WTC11 (cell line): ENCODE results near the gene POLR3GL. TPM values are rescaled to one million over a fixed set of nuclear protein-coding genes. Genes with fewer than 3 reads are reported as not detected.

Source experiments
- ATAC-seq: fragments of 200-7000 bp; cut with Tn5 transposase; 2 replicates; pipeline ENCODE4 v1.10.0; 2021; ENCODE audit warnings: mild to moderate bottlenecking, moderate library complexity
- CTCF ChIA-PET: fragments of 300-600 bp; sonication (Branson Sonifier 250); formaldehyde crosslinking; loops from one replicate; lab custom pipeline; 2021; ENCODE audit warnings: antibody characterized with exemption; lab: Charles Lee
- POLR2A ChIA-PET: fragments of 350-600 bp; sonication (Branson Sonifier 250); formaldehyde crosslinking; loops from one replicate; lab custom pipeline; 2021; ENCODE audit warnings: antibody characterized with exemption; lab: Charles Lee
- DNase-seq: peaks from one replicate; pipeline ENCODE4 v3.0.0; 2021; ENCODE audit warnings: low spot score
- H3K27ac Mint-ChIP-seq: 2 replicates; pipeline ENCODE4 v1.8.0; 2021; ENCODE audit warnings: mixed read lengths
- H3K27me3 Mint-ChIP-seq: 2 replicates; pipeline ENCODE4 v1.8.0; 2021; ENCODE audit warnings: low read depth, mild to moderate bottlenecking, moderate library complexity, mixed read lengths
- H3K36me3 Mint-ChIP-seq: 2 replicates; pipeline ENCODE4 v1.8.0; 2021; ENCODE audit warnings: mixed read lengths
- H3K4me1 Mint-ChIP-seq: 2 replicates; pipeline ENCODE4 v1.8.0; 2022; ENCODE audit warnings: mixed read lengths
- H3K4me3 Mint-ChIP-seq: 2 replicates; pipeline ENCODE4 v1.8.0; 2021; ENCODE audit warnings: mild to moderate bottlenecking, moderate library complexity, mixed read lengths
- H3K9me3 Mint-ChIP-seq: 2 replicates; pipeline ENCODE4 v1.8.0; 2021; ENCODE audit warnings: mixed read lengths
- ATF6 ChIP-seq: sonication (generic); formaldehyde crosslinking; IDR thresholded peaks from 2 replicates; pipeline ENCODE4 v1.8.1; 2023; ENCODE audit warnings: mild to moderate bottlenecking, missing genetic modification reagents
- CBFB ChIP-seq: sonication (generic); formaldehyde crosslinking; IDR thresholded peaks from 2 replicates; pipeline ENCODE4 v1.8.1; 2022; ENCODE audit warnings: mild to moderate bottlenecking, low read depth, missing genetic modification reagents
- CREB1 ChIP-seq: sonication (generic); formaldehyde crosslinking; IDR thresholded peaks from 2 replicates; pipeline ENCODE4 v1.8.0; 2023; ENCODE audit warnings: mild to moderate bottlenecking, missing genetic modification reagents
- ERG ChIP-seq: fragments of 250-450 bp; sonication (Bioruptor Pico); IDR thresholded peaks from 2 replicates; pipeline ENCODE4 v1.8.0; 2021; ENCODE audit warnings: mild to moderate bottlenecking
- ESRRA ChIP-seq: sonication (generic); formaldehyde crosslinking; IDR thresholded peaks from 2 replicates; pipeline ENCODE4 v1.8.1; 2022; ENCODE audit warnings: mild to moderate bottlenecking, missing genetic modification reagents, borderline replicate concordance
- GABPB1 ChIP-seq: sonication (generic); formaldehyde crosslinking; IDR thresholded peaks from 2 replicates; pipeline ENCODE4 v1.8.1; 2023; ENCODE audit warnings: mild to moderate bottlenecking, missing genetic modification reagents
- JAZF1 ChIP-seq: fragments of 250-450 bp; sonication (Bioruptor Pico); IDR thresholded peaks from 2 replicates; pipeline ENCODE4 v1.9.0; 2021; ENCODE audit warnings: moderate library complexity, mild to moderate bottlenecking, inconsistent platforms
- NFE2L1 ChIP-seq: sonication (generic); formaldehyde crosslinking; IDR thresholded peaks from 2 replicates; pipeline ENCODE4 v1.8.1; 2023; ENCODE audit warnings: missing genetic modification reagents
- OVOL2 ChIP-seq: fragments of 250-450 bp; sonication (Bioruptor Pico); IDR thresholded peaks from 2 replicates; pipeline ENCODE4 v1.9.0; 2021; ENCODE audit warnings: mild to moderate bottlenecking, borderline replicate concordance
- RELA ChIP-seq: sonication (generic); formaldehyde crosslinking; IDR thresholded peaks from 2 replicates; pipeline ENCODE4 v1.8.1; 2022; ENCODE audit warnings: missing genetic modification reagents, mild to moderate bottlenecking, borderline replicate concordance
- RORB ChIP-seq: fragments of 250-450 bp; sonication (Bioruptor Pico); IDR thresholded peaks from 2 replicates; pipeline ENCODE4 v1.9.0; 2021; ENCODE audit warnings: mild to moderate bottlenecking
- SMAD3 ChIP-seq: sonication (generic); formaldehyde crosslinking; IDR thresholded peaks from 2 replicates; pipeline ENCODE4 v1.8.0; 2022; ENCODE audit warnings: missing genetic modification reagents, mild to moderate bottlenecking, borderline replicate concordance
- SMAD4 ChIP-seq: sonication (generic); formaldehyde crosslinking; IDR thresholded peaks from 2 replicates; pipeline ENCODE4 v1.8.0; 2022; ENCODE audit warnings: mild to moderate bottlenecking, missing genetic modification reagents
- TEAD4 ChIP-seq: sonication (generic); formaldehyde crosslinking; IDR thresholded peaks from 2 replicates; pipeline ENCODE4 v1.8.0; 2022; ENCODE audit warnings: mild to moderate bottlenecking, missing genetic modification reagents
- TP53 ChIP-seq: sonication (generic); formaldehyde crosslinking; IDR thresholded peaks from 2 replicates; pipeline ENCODE4 v1.8.1; 2023; ENCODE audit warnings: mild to moderate bottlenecking, missing genetic modification reagents
- ZBTB21 ChIP-seq: sonication (generic); formaldehyde crosslinking; IDR thresholded peaks from 2 replicates; pipeline ENCODE4 v1.8.1; 2023; ENCODE audit warnings: mild to moderate bottlenecking, missing genetic modification reagents, borderline replicate concordance
- ZNF121 ChIP-seq: sonication (generic); formaldehyde crosslinking; IDR thresholded peaks from 2 replicates; pipeline ENCODE4 v1.8.0; 2023; ENCODE audit warnings: missing genetic modification reagents
- ZNF138 ChIP-seq: sonication (generic); formaldehyde crosslinking; conservative IDR thresholded peaks from 2 replicates; pipeline ENCODE4 v1.8.1; 2022; ENCODE audit warnings: mild to moderate bottlenecking, moderate library complexity, missing genetic modification reagents
- ZNF396 ChIP-seq: fragments of 250-450 bp; sonication (Bioruptor Pico); IDR thresholded peaks from 2 replicates; pipeline ENCODE4 v1.8.0; 2021; ENCODE audit warnings: mild to moderate bottlenecking, moderate library complexity, borderline replicate concordance
- ZNF671 ChIP-seq: fragments of 250-450 bp; sonication (Bioruptor Pico); IDR thresholded peaks from 2 replicates; pipeline ENCODE4 v1.8.0; 2021; ENCODE audit warnings: mild to moderate bottlenecking
- total RNA-seq: library from RNA; stranded (reverse); gene quantifications from 3 replicates; pipeline ENCODE4 v1.2.3, GENCODE V29; 2021
- TF ChIP-seq, protein P1 (sequence below): sonication (generic); formaldehyde crosslinking; IDR thresholded peaks from 2 replicates; pipeline ENCODE4 v1.8.1; 2023; ENCODE audit warnings: mild to moderate bottlenecking, missing genetic modification reagents
- TF ChIP-seq, protein P2 (sequence below): sonication (generic); formaldehyde crosslinking; IDR thresholded peaks from 2 replicates; pipeline ENCODE4 v1.8.1; 2022; ENCODE audit warnings: low read depth, missing genetic modification reagents, borderline replicate concordance

Gene POLR3GL
- total RNA-seq, 1 experiment from 2014 or later, result 3.8 TPM

DNA sequence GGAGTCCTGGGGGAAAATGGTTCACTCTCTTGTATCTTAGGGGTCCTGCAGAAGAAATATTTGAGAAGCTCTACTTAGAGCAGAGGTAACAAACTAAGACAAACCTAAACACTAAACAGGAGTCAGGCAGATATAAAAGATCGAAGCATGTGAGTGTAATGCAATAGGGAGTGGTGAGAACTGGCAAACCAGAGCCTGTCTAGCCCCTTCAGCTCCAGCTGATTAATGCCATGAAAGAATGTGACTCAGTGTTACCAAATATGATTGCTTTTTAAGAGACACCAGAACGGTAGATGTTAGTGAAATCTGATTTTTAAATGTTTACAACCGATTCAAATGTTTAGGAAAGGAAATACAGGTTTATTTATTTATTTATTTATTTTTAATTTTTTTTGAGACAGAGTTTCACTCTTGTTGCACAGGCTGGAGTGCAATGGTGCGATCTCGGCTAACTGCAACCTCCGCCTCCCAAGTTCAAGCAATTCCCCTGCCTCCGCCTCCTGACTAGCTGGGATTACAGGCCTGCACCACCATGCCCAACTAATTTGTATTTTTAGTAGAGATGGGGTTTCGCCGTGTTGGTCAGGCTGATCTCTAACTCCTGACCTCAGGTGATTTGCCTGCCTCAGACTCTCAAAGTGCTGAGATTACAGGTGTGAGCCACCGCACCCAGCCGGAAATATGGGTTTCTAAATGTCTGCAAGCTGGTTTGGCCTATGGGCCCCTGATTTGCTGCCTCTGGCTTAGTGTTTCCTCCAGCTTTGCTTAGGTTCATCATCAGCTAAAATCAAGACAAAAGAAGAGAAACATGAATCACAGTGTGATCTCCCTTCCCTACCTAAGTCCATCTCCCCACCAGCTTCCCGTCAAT lies 19.7 kb downstream of the POLR3GL start:
- ChIA-PET CTCF (interaction anchor here (1.4 to 1.9 kb wide), 2 partner anchors 12 to 23 kb away, joined by 3 to 8 read pairs; no protein-coding TSS in a partner anchor), POLR2A (interaction anchor here (0.5 kb wide), 1 partner anchor 27 kb away, joined by 4 read pairs; no protein-coding TSS in a partner anchor)
- ATAC-seq, result no peak
- DNase-seq, result no peak
- TF ChIP-seq OVOL2 (CRISPR knock-in tag) (no peak), ESRRA (CRISPR knock-in tag) (no peak), ERG (CRISPR knock-in tag) (no peak), TEAD4 (CRISPR knock-in tag) (no peak), JAZF1 (CRISPR knock-in tag) (no peak), ZNF121 (CRISPR knock-in tag) (no peak), CBFB (CRISPR knock-in tag) (no peak), TP53 (CRISPR knock-in tag) (no peak), RORB (CRISPR knock-in tag) (no peak)
- Mint-ChIP-seq H3K9me3 (no peaks in the 10 kb centered on the region), H3K27me3 (no peaks in the 10 kb centered on the region; the same call in none of the 2 replicates), H3K4me1 (peaks cover 32% of the 10 kb centered on the region), H3K4me3 (no peak overlapping the region), H3K27ac (no peak overlapping the region), H3K36me3 (no peaks in the 10 kb centered on the region)

GRCh38 chr1:145985129-145985501 lies 20.6 kb downstream of the POLR3GL start:
- TF ChIP-seq ZNF138, result no peak
- TF ChIP-seq, protein P1, sequence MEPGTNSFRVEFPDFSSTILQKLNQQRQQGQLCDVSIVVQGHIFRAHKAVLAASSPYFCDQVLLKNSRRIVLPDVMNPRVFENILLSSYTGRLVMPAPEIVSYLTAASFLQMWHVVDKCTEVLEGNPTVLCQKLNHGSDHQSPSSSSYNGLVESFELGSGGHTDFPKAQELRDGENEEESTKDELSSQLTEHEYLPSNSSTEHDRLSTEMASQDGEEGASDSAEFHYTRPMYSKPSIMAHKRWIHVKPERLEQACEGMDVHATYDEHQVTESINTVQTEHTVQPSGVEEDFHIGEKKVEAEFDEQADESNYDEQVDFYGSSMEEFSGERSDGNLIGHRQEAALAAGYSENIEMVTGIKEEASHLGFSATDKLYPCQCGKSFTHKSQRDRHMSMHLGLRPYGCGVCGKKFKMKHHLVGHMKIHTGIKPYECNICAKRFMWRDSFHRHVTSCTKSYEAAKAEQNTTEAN (CRISPR knock-in tag), result no peak
- no peak for TF ChIP-seq ZNF396 (CRISPR knock-in tag)
- TF ChIP-seq CBFB (CRISPR knock-in tag), result no peak
- TF ChIP-seq RELA, result no peak
- no peak for TF ChIP-seq RORB (CRISPR knock-in tag)
- no peak for TF ChIP-seq ATF6
- TF ChIP-seq ERG (CRISPR knock-in tag), result no peak
- TF ChIP-seq ZBTB21 (CRISPR knock-in tag), result no peak
- TF ChIP-seq CREB1 (CRISPR knock-in tag), result no peak
- no peak for TF ChIP-seq GABPB1 (CRISPR knock-in tag)
- no peak for TF ChIP-seq NFE2L1 (CRISPR knock-in tag)
- TF ChIP-seq, protein P2, sequence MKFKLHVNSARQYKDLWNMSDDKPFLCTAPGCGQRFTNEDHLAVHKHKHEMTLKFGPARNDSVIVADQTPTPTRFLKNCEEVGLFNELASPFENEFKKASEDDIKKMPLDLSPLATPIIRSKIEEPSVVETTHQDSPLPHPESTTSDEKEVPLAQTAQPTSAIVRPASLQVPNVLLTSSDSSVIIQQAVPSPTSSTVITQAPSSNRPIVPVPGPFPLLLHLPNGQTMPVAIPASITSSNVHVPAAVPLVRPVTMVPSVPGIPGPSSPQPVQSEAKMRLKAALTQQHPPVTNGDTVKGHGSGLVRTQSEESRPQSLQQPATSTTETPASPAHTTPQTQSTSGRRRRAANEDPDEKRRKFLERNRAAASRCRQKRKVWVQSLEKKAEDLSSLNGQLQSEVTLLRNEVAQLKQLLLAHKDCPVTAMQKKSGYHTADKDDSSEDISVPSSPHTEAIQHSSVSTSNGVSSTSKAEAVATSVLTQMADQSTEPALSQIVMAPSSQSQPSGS, result no peak
- TF ChIP-seq SMAD3, result no peak
- no peak for TF ChIP-seq ZNF671 (CRISPR knock-in tag)
- no peak for TF ChIP-seq SMAD4 (CRISPR knock-in tag)
- no peak for TF ChIP-seq TEAD4 (CRISPR knock-in tag)
- ATAC-seq, result peak; percentile 50
- no peaks in the 10 kb centered on the region for H3K36me3 Mint-ChIP-seq
- peak overlapping the region; percentile 68; the same call in 1 of the 2 replicates for H3K27ac Mint-ChIP-seq
- CTCF ChIA-PET, result interaction anchor here (1.9 kb wide), 1 partner anchor 22 kb away, joined by 8 read pairs; no protein-coding TSS in a partner anchor
- POLR2A ChIA-PET, result interaction anchor here (0.5 kb wide), 1 partner anchor 26 kb away, joined by 4 read pairs; no protein-coding TSS in a partner anchor
- no peaks in the 10 kb centered on the region; the same call in none of the 2 replicates for H3K27me3 Mint-ChIP-seq
- H3K4me3 Mint-ChIP-seq, result no peak overlapping the region
- no peak for DNase-seq
- H3K9me3 Mint-ChIP-seq, result no peaks in the 10 kb centered on the region
- peaks cover 32% of the 10 kb centered on the region for H3K4me1 Mint-ChIP-seq
